ENCODE results near the gene ACSL3.
"Not testable (repeated sequence)": the region's sequence is repeated elsewhere in the genome, so short reads cannot be mapped to it uniquely, and the experiment has no call there.

Gene ACSL3

GRCh38 chr2:222859786-222860612, 837 bp upstream of the ACSL3 start:
- H3K4me1 ChIP-seq (ENCODE audit: control insufficient read depth, insufficient read depth, low read length) = peaks cover 30% of the 10 kb centered on the region
- H3K27me3 ChIP-seq (ENCODE audit: control insufficient read depth, insufficient read depth, low read length) = no peaks in the 10 kb centered on the region
- H3K4me3 ChIP-seq (ENCODE audit: low read length) = no peak overlapping the region
- H3K9ac ChIP-seq (ENCODE audit: low read length) = no peak overlapping the region
- H3K36me3 ChIP-seq (ENCODE audit: control insufficient read depth, insufficient read depth, low read length) = no peaks in the 10 kb centered on the region
- H3K9me3 ChIP-seq (ENCODE audit: control insufficient read depth, low read length) = no peaks in the 10 kb centered on the region

GRCh38 chr2:222861411-222862105, 722 bp downstream of the ACSL3 start:
- Histone ChIP-seq H3K4me3 (ENCODE audit: low read length) (peak overlapping the region; percentile 26), H3K4me1 (ENCODE audit: control insufficient read depth, insufficient read depth, low read length) (peaks cover 30% of the 10 kb centered on the region), H3K27me3 (ENCODE audit: control insufficient read depth, insufficient read depth, low read length) (no peaks in the 10 kb centered on the region), H3K9me3 (ENCODE audit: control insufficient read depth, low read length) (no peaks in the 10 kb centered on the region), H3K36me3 (ENCODE audit: control insufficient read depth, insufficient read depth, low read length) (no peaks in the 10 kb centered on the region), H3K9ac (ENCODE audit: low read length) (peak overlapping the region; percentile 84)

- H3K9ac ChIP-seq (ENCODE audit: low read length) = peak overlapping the region; percentile 84
- H3K27me3 ChIP-seq (ENCODE audit: control insufficient read depth, insufficient read depth, low read length) = no peaks in the 10 kb centered on the region
- no peaks in the 10 kb centered on the region for H3K36me3 ChIP-seq (ENCODE audit: control insufficient read depth, insufficient read depth, low read length)
- H3K9me3 ChIP-seq (ENCODE audit: control insufficient read depth, low read length) = no peaks in the 10 kb centered on the region
- H3K4me3 ChIP-seq (ENCODE audit: low read length) = peak overlapping the region; percentile 26
- peaks cover 30% of the 10 kb centered on the region for H3K4me1 ChIP-seq (ENCODE audit: control insufficient read depth, insufficient read depth, low read length)
Observed at GRCh38 chr2:222862106-222862908, 1.5 kb downstream of the ACSL3 start.

- Histone ChIP-seq H3K27me3 (ENCODE audit: control insufficient read depth, insufficient read depth, low read length) (no peaks in the 10 kb centered on the region), H3K36me3 (ENCODE audit: control insufficient read depth, insufficient read depth, low read length) (no peaks in the 10 kb centered on the region), H3K9me3 (ENCODE audit: control insufficient read depth, low read length) (no peaks in the 10 kb centered on the region), H3K4me1 (ENCODE audit: control insufficient read depth, insufficient read depth, low read length) (peaks cover 30% of the 10 kb centered on the region), H3K4me3 (ENCODE audit: low read length) (peak overlapping the region; percentile 26), H3K9ac (ENCODE audit: low read length) (peak overlapping the region; percentile 8)
Observed at GRCh38 chr2:222862909-222863544, 2.2 kb downstream of the ACSL3 start.

GRCh38 chr2:222864296-222864695, 3.5 kb downstream of the ACSL3 start:
- Histone ChIP-seq H3K4me1 (ENCODE audit: control insufficient read depth, insufficient read depth, low read length) (peaks cover 34% of the 10 kb centered on the region), H3K4me3 (ENCODE audit: low read length) (no peak overlapping the region), H3K9me3 (ENCODE audit: control insufficient read depth, low read length) (no peaks in the 10 kb centered on the region), H3K36me3 (ENCODE audit: control insufficient read depth, insufficient read depth, low read length) (no peaks in the 10 kb centered on the region), H3K9ac (ENCODE audit: low read length) (no peak overlapping the region), H3K27me3 (ENCODE audit: control insufficient read depth, insufficient read depth, low read length) (no peaks in the 10 kb centered on the region)

GRCh38 chr2:222865301-222865700, 4.5 kb downstream of the ACSL3 start:
- no peaks in the 10 kb centered on the region for H3K36me3 ChIP-seq (ENCODE audit: control insufficient read depth, insufficient read depth, low read length)
- H3K9me3 ChIP-seq (ENCODE audit: control insufficient read depth, low read length) = no peaks in the 10 kb centered on the region
- H3K27me3 ChIP-seq (ENCODE audit: control insufficient read depth, insufficient read depth, low read length) = no peaks in the 10 kb centered on the region
- H3K4me1 ChIP-seq (ENCODE audit: control insufficient read depth, insufficient read depth, low read length) = peaks cover 36% of the 10 kb centered on the region
- H3K9ac ChIP-seq (ENCODE audit: low read length) = no peak overlapping the region
- H3K4me3 ChIP-seq (ENCODE audit: low read length) = no peak overlapping the region

- no peaks in the 10 kb centered on the region for H3K36me3 ChIP-seq (ENCODE audit: control insufficient read depth, insufficient read depth, low read length)
- no peaks in the 10 kb centered on the region for H3K9me3 ChIP-seq (ENCODE audit: control insufficient read depth, low read length)
- H3K4me3 ChIP-seq (ENCODE audit: low read length) = no peak overlapping the region
- H3K9ac ChIP-seq (ENCODE audit: low read length) = no peak overlapping the region
- peaks cover 46% of the 10 kb centered on the region for H3K4me1 ChIP-seq (ENCODE audit: control insufficient read depth, insufficient read depth, low read length)
- H3K27me3 ChIP-seq (ENCODE audit: control insufficient read depth, insufficient read depth, low read length) = no peaks in the 10 kb centered on the region
Observed at GRCh38 chr2:222866358-222866960, 5.6 kb downstream of the ACSL3 start.

GRCh38 chr2:222868560-222869251, 7.9 kb downstream of the ACSL3 start:
- not testable (repeated sequence) for H3K4me3 ChIP-seq (ENCODE audit: low read length); H3K36me3 ChIP-seq (ENCODE audit: control insufficient read depth, insufficient read depth, low read length); H3K9ac ChIP-seq (ENCODE audit: low read length); H3K9me3 ChIP-seq (ENCODE audit: control insufficient read depth, low read length); H3K27me3 ChIP-seq (ENCODE audit: control insufficient read depth, insufficient read depth, low read length)
- H3K4me1 ChIP-seq (ENCODE audit: control insufficient read depth, insufficient read depth, low read length) = peaks cover 31% of the 10 kb centered on the region

- Histone ChIP-seq H3K27me3 (ENCODE audit: control insufficient read depth, insufficient read depth, low read length) (no peaks in the 10 kb centered on the region), H3K4me3 (ENCODE audit: low read length) (no peak overlapping the region), H3K9me3 (ENCODE audit: control insufficient read depth, low read length) (no peaks in the 10 kb centered on the region), H3K4me1 (ENCODE audit: control insufficient read depth, insufficient read depth, low read length) (peaks cover 28% of the 10 kb centered on the region), H3K36me3 (ENCODE audit: control insufficient read depth, insufficient read depth, low read length) (no peaks in the 10 kb centered on the region), H3K9ac (ENCODE audit: low read length) (no peak overlapping the region)
Observed at GRCh38 chr2:222869252-222869560, 8.4 kb downstream of the ACSL3 start.

- no peaks in the 10 kb centered on the region for H3K9me3 ChIP-seq (ENCODE audit: control insufficient read depth, low read length)
- H3K4me1 ChIP-seq (ENCODE audit: control insufficient read depth, insufficient read depth, low read length) = peaks cover 26% of the 10 kb centered on the region
- H3K36me3 ChIP-seq (ENCODE audit: control insufficient read depth, insufficient read depth, low read length) = no peaks in the 10 kb centered on the region
- H3K27me3 ChIP-seq (ENCODE audit: control insufficient read depth, insufficient read depth, low read length) = no peaks in the 10 kb centered on the region
- H3K4me3 ChIP-seq (ENCODE audit: low read length) = no peak overlapping the region
- H3K9ac ChIP-seq (ENCODE audit: low read length) = no peak overlapping the region
Observed at GRCh38 chr2:222871291-222871690, 10.5 kb downstream of the ACSL3 start.

GRCh38 chr2:222872551-222872950, 11.7 kb downstream of the ACSL3 start:
- Histone ChIP-seq H3K9me3 (ENCODE audit: control insufficient read depth, low read length) (no peaks in the 10 kb centered on the region), H3K9ac (ENCODE audit: low read length) (no peak overlapping the region), H3K36me3 (ENCODE audit: control insufficient read depth, insufficient read depth, low read length) (no peaks in the 10 kb centered on the region), H3K4me3 (ENCODE audit: low read length) (no peak overlapping the region), H3K27me3 (ENCODE audit: control insufficient read depth, insufficient read depth, low read length) (no peaks in the 10 kb centered on the region), H3K4me1 (ENCODE audit: control insufficient read depth, insufficient read depth, low read length) (peaks cover 34% of the 10 kb centered on the region)
